Esophagus muscularis mucosa (tissue), 3 donors: ENCODE results near the gene HAGHL.

Experiments used
- POLR2A ChIP-seq: fragments of 450-650 bp; IDR thresholded peaks from one replicate; pipeline ENCODE4 v1.6.1; 2017; ENCODE audit warnings: antibody characterized with exemption, moderate library complexity, mild to moderate bottlenecking, low read depth
- TF ChIP-seq, protein P1 (sequence below), 3 experiments: fragments of 200-600 bp in 2 of 3; fragments of 450-650 bp in 1 of 3; sonication (generic) in 2 of 3; IDR thresholded peaks; one replicate each; pipeline ENCODE4 v1.5.1; 2017 to 2019; ENCODE audit warnings: antibody characterized with exemption in 3 of 3, mild to moderate bottlenecking in 2 of 3, moderate library complexity in 1 of 3

- TF ChIP-seq, protein P1, sequence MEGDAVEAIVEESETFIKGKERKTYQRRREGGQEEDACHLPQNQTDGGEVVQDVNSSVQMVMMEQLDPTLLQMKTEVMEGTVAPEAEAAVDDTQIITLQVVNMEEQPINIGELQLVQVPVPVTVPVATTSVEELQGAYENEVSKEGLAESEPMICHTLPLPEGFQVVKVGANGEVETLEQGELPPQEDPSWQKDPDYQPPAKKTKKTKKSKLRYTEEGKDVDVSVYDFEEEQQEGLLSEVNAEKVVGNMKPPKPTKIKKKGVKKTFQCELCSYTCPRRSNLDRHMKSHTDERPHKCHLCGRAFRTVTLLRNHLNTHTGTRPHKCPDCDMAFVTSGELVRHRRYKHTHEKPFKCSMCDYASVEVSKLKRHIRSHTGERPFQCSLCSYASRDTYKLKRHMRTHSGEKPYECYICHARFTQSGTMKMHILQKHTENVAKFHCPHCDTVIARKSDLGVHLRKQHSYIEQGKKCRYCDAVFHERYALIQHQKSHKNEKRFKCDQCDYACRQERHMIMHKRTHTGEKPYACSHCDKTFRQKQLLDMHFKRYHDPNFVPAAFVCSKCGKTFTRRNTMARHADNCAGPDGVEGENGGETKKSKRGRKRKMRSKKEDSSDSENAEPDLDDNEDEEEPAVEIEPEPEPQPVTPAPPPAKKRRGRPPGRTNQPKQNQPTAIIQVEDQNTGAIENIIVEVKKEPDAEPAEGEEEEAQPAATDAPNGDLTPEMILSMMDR (IDR thresholded peaks at IDR 0.05) = peak in 2 of 3 experiments; percentile 13 to 26
- peak; percentile 63 for TF ChIP-seq POLR2A
Measured at GRCh38 chr16:720990-721764, 5.7 kb upstream of the HAGHL start, which contains the start of gene ANTKMT.
